MG63 (cell line): ENCODE data around the gene SF3B5. TPM values are rescaled to one million over a fixed set of nuclear protein-coding genes. Genes with fewer than 3 reads are reported as not detected.
"Not testable (repeated sequence)": the region's sequence is repeated elsewhere in the genome, so short reads cannot be mapped to it uniquely, and the experiment has no call there.

ENCODE experiments used
- DNase-seq: peaks from one replicate; pipeline ENCODE4 v3.0.0-alpha.2; 2020
- H3K27me3 ChIP-seq: fragments of 250-450 bp; sonication (Bioruptor Pico); 2 replicates; pipeline ENCODE4 v1.5.1; 2020; ENCODE audit warnings: mild to moderate bottlenecking, moderate library complexity
- H3K36me3 ChIP-seq: fragments of 250-450 bp; sonication (Bioruptor Pico); 2 replicates; pipeline ENCODE4 v1.5.1; 2020; ENCODE audit warnings: mild to moderate bottlenecking, moderate library complexity
- H3K4me3 ChIP-seq: fragments of 250-450 bp; sonication (Bioruptor Pico); 2 replicates; pipeline ENCODE4 v1.5.1; 2020; ENCODE audit warnings: mild to moderate bottlenecking, moderate library complexity
- H3K9me3 ChIP-seq: fragments of 250-450 bp; sonication (Bioruptor Pico); 2 replicates; pipeline ENCODE4 v1.5.1; 2020; ENCODE audit warnings: mild to moderate bottlenecking, moderate library complexity
- total RNA-seq: library from RNA; depleted of rRNA; stranded (reverse); fragments of >200 nt; shearing (Covaris generic); gene quantifications from 2 replicates; pipeline ENCODE4 v1.2.3, GENCODE V29; 2014; ENCODE audit warnings: low replicate concordance; rRNA removed

The SF3B5 gene
- total RNA-seq = 65.0 and 97.1 TPM in 2 replicates

GRCh38 chr6:144095134-144096002 is at the start of gene SF3B5:
Gene SF3B5 (minus strand): TSS chr6:144095573. CDS start chr6:144095497, 76 bp downstream.
- Histone ChIP-seq H3K36me3 (no peaks in the 10 kb centered on the region), H3K9me3 (no peaks in the 10 kb centered on the region; the same call in 1 of the 2 replicates), H3K4me3 (peak within 1 kb of the TSS; percentile 89), H3K27me3 (no peaks in the 10 kb centered on the region)
- DNase-seq = peak; percentile 99

GRCh38 chr6:144144996-144145395 is 49.6 kb upstream of the SF3B5 start:
- Histone ChIP-seq H3K4me3 (no peak overlapping the region), H3K36me3 (no peaks in the 10 kb centered on the region)
- no peak for DNase-seq

GRCh38 chr6:144143878-144144277 is 48.5 kb upstream of the SF3B5 start:
- Histone ChIP-seq H3K9me3 (no peaks in the 10 kb centered on the region; the same call in 1 of the 2 replicates), H3K27me3 (no peaks in the 10 kb centered on the region), H3K36me3 (no peaks in the 10 kb centered on the region), H3K4me3 (no peak overlapping the region)
- no peak for DNase-seq

More at GRCh38 chr6:144144996-144145395, 49.6 kb upstream of the SF3B5 start:
- Histone ChIP-seq H3K27me3 (no peaks in the 10 kb centered on the region), H3K9me3 (no peaks in the 10 kb centered on the region; the same call in 1 of the 2 replicates)

GRCh38 chr6:144143106-144143505 is 47.7 kb upstream of the SF3B5 start:
- Histone ChIP-seq H3K4me3 (no peak overlapping the region), H3K27me3 (no peaks in the 10 kb centered on the region), H3K9me3 (no peaks in the 10 kb centered on the region; the same call in 1 of the 2 replicates), H3K36me3 (no peaks in the 10 kb centered on the region)
- no peak for DNase-seq

- H3K27me3 ChIP-seq = no peaks in the 10 kb centered on the region
- no peak for DNase-seq
- no peaks in the 10 kb centered on the region; the same call in none of the 2 replicates for H3K9me3 ChIP-seq
- no peaks in the 10 kb centered on the region for H3K36me3 ChIP-seq
- no peak overlapping the region for H3K4me3 ChIP-seq
Observed at GRCh38 chr6:144141470-144141869, 46.1 kb upstream of the SF3B5 start.

- Histone ChIP-seq H3K4me3 (no peak overlapping the region), H3K36me3 (no peaks in the 10 kb centered on the region), H3K9me3 (no peaks in the 10 kb centered on the region; the same call in none of the 2 replicates), H3K27me3 (no peaks in the 10 kb centered on the region)
- DNase-seq = no peak
Observed at GRCh38 chr6:144140867-144141266, 45.5 kb upstream of the SF3B5 start.

- Histone ChIP-seq H3K36me3 (no peaks in the 10 kb centered on the region), H3K9me3 (no peaks in the 10 kb centered on the region; the same call in 1 of the 2 replicates), H3K27me3 (no peaks in the 10 kb centered on the region), H3K4me3 (no peak overlapping the region)
- no peak for DNase-seq
Observed at GRCh38 chr6:144139817-144140216, 44.4 kb upstream of the SF3B5 start.

GRCh38 chr6:144138542-144138941 is 43.2 kb upstream of the SF3B5 start:
- no peak overlapping the region for H3K4me3 ChIP-seq
- no peak for DNase-seq
- no peaks in the 10 kb centered on the region; the same call in 1 of the 2 replicates for H3K9me3 ChIP-seq
- no peaks in the 10 kb centered on the region for H3K36me3 ChIP-seq
- H3K27me3 ChIP-seq = no peaks in the 10 kb centered on the region

GRCh38 chr6:144134737-144135136 is 39.4 kb upstream of the SF3B5 start:
- Histone ChIP-seq H3K9me3 (no peaks in the 10 kb centered on the region; the same call in 1 of the 2 replicates), H3K36me3 (no peaks in the 10 kb centered on the region), H3K27me3 (no peaks in the 10 kb centered on the region), H3K4me3 (no peak overlapping the region)
- peak; percentile 23 for DNase-seq

GRCh38 chr6:144134176-144134575 is 38.8 kb upstream of the SF3B5 start:
- no peaks in the 10 kb centered on the region; the same call in 1 of the 2 replicates for H3K9me3 ChIP-seq
- DNase-seq = no peak
- H3K36me3 ChIP-seq = no peaks in the 10 kb centered on the region
- no peaks in the 10 kb centered on the region for H3K27me3 ChIP-seq
- H3K4me3 ChIP-seq = no peak overlapping the region

- Histone ChIP-seq H3K27me3 (no peaks in the 10 kb centered on the region), H3K4me3 (no peak overlapping the region), H3K9me3 (no peaks in the 10 kb centered on the region; the same call in 1 of the 2 replicates), H3K36me3 (no peaks in the 10 kb centered on the region)
- no peak for DNase-seq
Observed at GRCh38 chr6:144133225-144133821, 38.0 kb upstream of the SF3B5 start.

GRCh38 chr6:144132167-144132690 is 36.9 kb upstream of the SF3B5 start:
- H3K4me3 ChIP-seq, DNase-seq, H3K36me3 ChIP-seq, H3K27me3 ChIP-seq, H3K9me3 ChIP-seq: not testable (repeated sequence)

GRCh38 chr6:144131248-144131709 is 35.9 kb upstream of the SF3B5 start:
- Histone ChIP-seq H3K9me3 (no peaks in the 10 kb centered on the region), H3K36me3 (no peaks in the 10 kb centered on the region), H3K27me3 (no peaks in the 10 kb centered on the region), H3K4me3 (no peak overlapping the region)
- no peak for DNase-seq

GRCh38 chr6:144129469-144129868 is 34.1 kb upstream of the SF3B5 start:
- DNase-seq = no peak
- Histone ChIP-seq H3K4me3 (no peak overlapping the region), H3K27me3 (no peaks in the 10 kb centered on the region), H3K36me3 (no peaks in the 10 kb centered on the region), H3K9me3 (no peaks in the 10 kb centered on the region)

- H3K36me3 ChIP-seq = no peaks in the 10 kb centered on the region
- H3K9me3 ChIP-seq = no peaks in the 10 kb centered on the region
- no peak for DNase-seq
Observed at GRCh38 chr6:144127097-144127496, 31.7 kb upstream of the SF3B5 start.

GRCh38 chr6:144123836-144124235 is 28.5 kb upstream of the SF3B5 start:
- Histone ChIP-seq H3K9me3 (no peaks in the 10 kb centered on the region), H3K27me3 (no peaks in the 10 kb centered on the region), H3K36me3 (no peaks in the 10 kb centered on the region), H3K4me3 (no peak overlapping the region)
- DNase-seq = no peak

More at GRCh38 chr6:144127097-144127496, 31.7 kb upstream of the SF3B5 start:
- no peaks in the 10 kb centered on the region for H3K27me3 ChIP-seq
- no peak overlapping the region for H3K4me3 ChIP-seq

GRCh38 chr6:144123421-144123820 is 28.0 kb upstream of the SF3B5 start:
- H3K36me3 ChIP-seq = no peaks in the 10 kb centered on the region
- no peak for DNase-seq
- H3K27me3 ChIP-seq = no peaks in the 10 kb centered on the region
- H3K4me3 ChIP-seq = no peak overlapping the region
- H3K9me3 ChIP-seq = no peaks in the 10 kb centered on the region
